ENCODE data around the gene WBP11.

The WBP11 gene

DNA sequence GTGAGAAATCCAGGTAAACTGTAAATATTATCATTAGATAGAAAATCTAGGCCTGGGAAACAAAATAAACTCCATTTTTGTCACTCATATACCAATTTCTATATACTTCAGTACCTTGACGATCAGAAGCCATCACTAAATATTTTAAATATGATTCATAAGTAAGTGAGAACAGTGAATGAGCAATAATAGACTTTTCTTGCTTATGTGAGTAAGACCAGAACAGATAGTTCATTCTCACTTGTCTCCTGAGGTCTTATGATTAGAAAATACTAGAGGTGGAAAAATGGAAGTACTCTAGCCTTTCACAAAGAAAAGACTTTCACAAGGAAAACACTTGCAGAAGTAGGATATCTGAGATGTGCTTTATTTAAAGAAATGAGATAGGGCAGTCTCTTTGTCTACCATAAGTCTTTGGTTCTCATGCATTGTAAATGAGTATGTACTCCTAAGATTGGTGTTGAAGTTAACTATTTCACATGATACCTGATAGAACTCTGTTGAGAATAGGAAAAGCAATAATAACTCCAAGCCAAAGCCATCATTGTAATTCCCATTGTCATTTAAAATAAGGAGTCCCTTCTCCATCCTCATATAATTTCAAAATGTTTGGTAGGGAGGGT is 20.8 kb upstream of the WBP11 start:
- no peak for DNase-seq

DNA sequence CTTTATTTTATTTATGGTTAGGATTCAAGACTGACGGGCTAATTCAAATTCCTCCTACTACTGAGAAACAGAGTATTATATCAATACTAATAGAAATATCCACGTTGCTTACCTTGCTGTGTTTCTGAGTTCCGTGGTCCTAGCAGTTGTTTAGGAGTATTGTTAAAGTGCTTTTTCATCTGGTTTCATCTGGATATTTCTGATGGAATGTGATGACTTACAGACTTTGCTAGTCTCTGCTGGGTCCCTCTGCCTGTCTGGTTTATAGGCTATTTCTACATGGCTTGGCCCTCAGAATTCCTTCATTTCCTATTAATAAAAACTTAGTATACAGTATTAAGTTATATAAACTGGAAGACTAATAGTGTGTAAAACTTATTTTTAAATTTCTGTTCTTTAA is 10.7 kb upstream of the WBP11 start, which contains the start of gene SMCO3:
SMCO3 (minus strand) TSS at position 169 of the 400 bp plus-strand sequence. CDS start 7,502 bp downstream, outside the sequence.
- no peak for DNase-seq

DNA sequence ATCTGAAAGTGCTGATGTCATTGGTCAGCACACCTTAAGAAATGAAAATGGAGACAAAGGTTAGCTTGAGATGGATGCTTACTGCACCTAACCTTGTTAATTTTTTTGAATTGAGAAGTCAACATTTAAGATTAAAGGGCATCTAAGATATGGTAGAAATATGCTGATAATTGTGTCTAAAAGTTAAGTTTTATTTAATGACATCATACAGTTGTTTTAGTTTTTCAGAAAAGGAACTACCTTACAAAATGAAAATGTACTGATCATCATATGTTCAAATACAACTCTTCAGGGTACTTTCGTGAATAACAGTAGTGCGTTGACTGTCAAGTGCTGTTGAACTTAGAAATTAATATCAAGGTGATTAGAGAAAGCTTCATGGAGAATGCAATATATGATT is 8.2 kb upstream of the WBP11 start:
- DNase-seq, result no peak

DNA sequence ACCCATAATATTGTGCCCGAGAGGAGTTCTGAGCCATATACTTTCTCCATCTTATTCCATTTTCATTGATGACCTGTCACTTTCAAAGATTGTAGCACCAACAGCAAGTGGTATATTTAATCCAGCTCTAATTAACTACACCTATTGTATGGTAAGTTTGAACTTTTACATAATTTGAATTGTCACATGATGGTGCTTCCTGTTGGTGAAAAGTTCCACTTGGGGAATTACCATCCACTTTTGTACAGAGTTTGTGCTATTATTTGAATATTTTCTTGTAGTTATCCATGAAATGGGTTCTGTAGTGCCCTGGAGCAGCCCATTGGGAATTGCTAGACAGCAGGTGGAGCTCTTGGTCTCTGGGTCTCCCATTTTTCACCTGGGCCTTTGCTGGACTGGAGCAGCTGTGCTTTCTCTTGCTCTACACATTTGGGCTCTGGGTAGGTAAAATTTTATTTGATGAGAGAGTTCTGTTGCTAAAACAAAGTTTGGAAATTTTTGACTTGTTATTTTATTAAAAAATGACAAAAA is 7.7 kb upstream of the WBP11 start:
- no peak for DNase-seq

DNA sequence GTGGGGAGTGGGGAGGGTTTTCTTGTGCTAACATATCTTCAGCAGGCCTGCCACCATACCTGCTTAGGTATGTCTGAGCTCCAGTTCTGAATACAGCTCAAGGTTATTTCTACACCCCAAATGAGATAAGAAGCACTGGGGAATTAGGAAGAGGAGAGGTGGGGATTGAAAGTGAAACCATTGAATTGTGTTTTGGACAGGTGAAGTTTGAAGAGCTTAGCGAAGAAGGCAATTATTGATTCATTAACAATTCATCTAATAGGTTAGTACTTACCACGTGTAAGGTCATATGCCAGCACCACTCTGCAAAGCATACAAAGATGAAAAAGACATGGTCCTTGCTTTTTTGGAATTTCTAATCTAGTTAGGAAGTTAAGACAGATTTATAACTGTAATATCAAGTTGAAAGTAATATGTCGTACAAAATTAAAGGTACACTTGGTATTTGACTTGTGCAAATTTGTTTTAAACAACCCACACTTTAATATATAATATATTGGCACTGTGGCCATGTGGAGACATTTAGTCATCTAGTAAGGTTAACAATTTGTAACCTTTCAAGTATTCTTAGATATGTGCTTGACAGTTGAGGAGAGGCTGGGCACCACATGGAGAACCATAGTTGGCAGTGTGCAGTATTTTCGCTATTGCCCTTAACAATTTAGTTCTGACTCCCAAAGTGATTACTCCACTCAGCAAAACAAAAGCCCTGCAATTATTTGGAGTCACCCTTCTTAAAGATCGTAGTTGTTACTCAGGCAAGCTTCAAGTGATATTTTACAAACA is 7.1 kb upstream of the WBP11 start:
- DNase-seq, result no peak

DNA sequence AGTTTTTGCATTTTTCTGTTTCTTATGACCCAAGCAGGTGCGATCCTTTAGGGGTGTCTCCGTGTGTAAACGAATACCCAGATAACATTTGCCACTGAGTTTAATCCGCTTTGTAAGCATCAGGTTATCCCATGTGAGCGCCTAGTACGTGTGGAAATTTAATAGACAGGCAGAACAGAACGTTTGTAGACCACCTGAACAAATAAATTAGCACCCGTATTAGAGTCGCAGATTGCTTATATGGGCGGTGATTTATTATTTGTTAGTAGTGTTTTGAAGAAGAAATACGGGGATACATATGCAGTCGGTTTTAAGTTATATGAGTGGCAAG is 517 bp upstream of the WBP11 start:
- DNase-seq, result no peak

DNA sequence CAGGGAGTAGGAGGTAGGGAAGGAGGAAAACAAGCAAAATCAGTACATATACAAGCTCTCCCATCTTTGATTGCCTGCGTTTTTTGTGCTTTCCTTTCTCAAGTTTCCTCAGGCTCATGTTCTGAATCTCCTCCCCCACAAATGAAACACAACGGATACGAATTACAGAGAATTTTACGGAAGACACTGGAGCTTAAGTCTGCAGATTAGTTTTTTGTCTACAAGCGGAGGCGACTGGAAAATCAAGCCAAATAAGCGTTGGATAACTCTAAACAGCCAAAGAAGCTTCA is 612 bp downstream of the WBP11 start:
- no peak for DNase-seq

DNA sequence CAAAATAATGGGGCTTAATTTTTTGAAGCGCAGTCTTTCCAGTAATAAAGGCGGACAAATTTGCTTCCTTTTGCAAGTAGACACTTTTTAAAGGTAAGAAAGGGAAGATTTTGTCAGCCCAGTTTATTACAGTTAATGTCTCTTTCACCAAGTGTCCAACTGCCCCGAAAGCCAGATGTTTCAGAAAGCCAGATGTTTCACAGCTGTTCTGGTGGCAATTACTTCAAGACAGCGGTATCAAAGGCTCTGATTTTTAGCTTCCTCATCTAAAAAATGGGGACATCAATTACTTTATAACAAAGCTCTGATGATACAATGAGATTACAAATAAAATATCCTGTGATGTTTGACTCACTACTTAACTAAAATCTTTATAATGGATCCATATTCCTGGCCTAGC is 1.0 kb downstream of the WBP11 start:
- DNase-seq, result no peak

DNA sequence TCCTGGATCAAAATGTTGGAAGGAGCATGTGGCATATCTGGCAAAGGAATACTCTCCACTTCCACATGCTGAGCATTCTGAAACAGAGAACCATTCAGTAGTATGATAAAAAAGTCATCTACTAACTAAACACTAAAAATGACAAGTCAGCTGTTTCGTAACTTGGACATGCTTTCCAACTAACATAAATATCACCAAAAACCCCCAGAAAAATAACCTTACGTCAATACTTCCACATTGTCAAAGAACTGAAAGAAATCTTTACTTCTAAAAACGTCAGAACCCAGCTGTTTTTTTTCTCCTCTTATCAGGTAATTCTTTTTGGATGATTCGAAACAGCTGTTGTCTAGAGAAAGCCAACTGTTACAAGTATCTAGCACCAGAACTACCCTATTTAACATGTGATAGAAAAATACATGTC is 8.2 kb downstream of the WBP11 start:
- no peak for DNase-seq

DNA sequence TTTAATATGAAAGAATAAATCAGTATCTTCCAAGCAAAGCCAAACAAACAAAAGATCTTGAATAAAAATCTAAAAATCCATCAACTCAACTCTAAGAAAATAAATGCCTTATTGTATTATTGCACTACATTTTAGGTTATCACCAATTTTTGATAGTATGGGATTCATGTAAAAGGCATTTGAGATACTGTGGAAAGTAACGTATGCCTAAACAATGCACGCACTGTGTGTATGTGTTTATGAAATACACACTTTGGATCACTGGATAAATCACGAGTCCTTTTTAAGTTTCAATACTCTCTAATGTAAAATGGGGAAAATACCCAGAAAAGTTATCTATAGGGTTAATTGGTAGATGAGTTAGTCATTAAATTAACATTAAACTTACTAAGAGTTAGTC is 17.7 kb downstream of the WBP11 start:
- no peak for DNase-seq

DNA sequence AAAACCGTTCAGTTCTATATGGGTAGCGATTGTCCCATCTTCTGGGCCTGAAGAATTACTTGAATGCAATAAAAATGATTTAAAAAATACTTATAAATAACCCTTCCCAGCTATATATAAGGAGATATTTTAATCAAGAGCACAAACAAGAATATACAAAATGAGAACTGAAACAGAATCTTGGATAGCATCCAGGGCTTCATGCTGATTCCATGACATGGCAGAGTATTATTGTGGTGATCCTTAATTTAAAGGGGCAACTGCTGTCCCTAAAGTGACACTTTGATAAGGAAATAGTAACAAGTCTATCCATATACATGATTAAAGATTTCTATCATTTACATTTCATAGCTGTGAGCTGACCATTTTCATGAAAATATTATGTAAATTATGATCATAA is 18.8 kb downstream of the WBP11 start:
- DNase-seq, result no peak

DNA sequence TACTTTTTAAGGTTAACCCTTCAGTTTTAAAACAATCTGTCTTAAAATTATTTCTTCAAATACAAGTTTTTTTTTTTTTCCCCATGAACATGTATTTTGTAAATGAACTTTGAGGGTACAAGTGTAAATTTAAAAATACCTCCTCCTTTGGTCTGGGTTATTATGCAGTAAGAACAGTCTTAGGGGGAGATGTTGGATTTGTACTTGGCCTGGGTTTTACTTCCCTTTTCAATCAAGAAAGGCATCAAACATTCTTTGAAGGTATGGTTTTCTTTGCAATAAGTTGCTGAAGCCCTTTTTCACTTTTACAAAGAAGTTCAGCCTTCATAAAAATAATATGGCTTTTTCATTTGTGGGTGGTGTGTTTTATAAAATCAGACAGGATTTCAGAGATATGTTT is 20.5 kb downstream of the WBP11 start:
- DNase-seq, result no peak

DNA sequence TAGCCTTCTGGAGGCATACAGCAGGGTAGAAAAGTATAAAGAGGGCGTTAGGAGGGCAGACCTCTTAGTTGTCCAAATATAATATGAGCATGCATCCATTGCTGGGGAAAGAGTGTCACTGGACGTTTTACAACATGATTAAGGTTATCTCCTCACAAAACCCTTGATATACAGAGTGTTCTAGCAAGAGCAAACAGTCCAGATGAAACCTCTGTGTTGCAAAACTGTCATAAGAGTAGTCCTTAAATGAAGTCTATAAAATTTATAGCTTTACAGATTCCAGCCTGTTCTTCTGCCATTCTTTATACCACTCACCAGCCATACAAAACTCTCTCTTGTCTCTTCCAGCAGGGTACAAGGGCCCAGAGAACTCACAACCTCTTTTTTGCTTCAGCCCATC is 21.7 kb downstream of the WBP11 start:
- no peak for DNase-seq

DNA sequence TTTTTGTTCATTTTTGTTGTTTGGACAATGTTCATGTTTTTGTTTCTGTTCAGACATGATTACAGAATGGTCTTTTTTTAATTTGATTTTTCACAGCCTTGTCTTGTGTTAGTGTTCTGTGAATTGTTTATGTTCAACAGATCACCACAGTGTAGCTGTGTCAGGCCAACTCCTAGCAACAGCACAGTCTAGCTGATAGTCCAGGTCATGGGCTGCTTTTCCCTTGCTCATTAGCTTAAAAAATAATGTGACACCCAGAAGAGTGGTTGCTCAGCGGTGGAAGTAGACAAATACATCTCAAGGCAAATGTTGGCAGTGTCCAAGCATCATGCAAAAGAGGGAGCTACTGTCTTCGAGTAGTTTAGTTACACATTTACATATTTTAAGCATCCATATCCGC is 22.4 kb downstream of the WBP11 start:
- no peak for DNase-seq

DNA sequence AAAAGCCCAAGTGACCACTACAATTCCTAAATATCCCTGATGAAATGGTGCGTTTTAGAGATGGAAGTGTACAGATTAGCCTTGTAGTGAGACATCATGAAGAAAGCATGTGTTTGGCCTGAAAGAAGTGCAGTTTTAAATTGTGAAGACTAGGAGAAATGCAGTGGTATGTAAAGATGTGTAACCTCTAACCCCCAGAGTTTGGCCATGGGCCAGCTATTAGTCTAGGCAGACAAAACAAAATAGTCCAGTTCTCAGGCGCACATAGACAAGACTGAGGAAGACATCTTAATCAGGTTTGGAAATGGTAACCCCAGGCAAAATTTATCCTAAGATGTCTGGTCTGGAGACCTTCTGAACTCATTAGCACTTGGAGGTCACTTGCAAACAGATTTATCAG is 23.4 kb downstream of the WBP11 start:
- no peak for DNase-seq

DNA sequence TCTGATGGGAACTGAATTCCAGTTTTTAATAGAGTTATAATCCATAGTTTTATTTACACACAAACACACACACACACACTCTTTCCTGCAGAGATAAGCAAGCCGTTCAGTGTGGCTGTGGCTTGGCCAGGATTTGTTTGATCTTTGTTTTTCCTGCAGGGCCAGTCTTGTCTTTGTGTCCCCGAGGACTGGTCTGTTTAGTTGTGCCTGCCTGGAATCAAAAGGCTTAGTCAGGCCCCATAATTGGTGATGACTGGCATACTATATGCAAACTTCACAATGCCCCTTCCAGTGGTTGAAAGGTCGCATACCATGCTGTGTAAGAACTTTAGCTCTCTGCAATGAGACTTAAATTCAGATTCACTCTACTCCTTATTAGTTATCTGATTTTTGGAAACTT is 26.0 kb downstream of the WBP11 start:
- DNase-seq, result no peak

DNA sequence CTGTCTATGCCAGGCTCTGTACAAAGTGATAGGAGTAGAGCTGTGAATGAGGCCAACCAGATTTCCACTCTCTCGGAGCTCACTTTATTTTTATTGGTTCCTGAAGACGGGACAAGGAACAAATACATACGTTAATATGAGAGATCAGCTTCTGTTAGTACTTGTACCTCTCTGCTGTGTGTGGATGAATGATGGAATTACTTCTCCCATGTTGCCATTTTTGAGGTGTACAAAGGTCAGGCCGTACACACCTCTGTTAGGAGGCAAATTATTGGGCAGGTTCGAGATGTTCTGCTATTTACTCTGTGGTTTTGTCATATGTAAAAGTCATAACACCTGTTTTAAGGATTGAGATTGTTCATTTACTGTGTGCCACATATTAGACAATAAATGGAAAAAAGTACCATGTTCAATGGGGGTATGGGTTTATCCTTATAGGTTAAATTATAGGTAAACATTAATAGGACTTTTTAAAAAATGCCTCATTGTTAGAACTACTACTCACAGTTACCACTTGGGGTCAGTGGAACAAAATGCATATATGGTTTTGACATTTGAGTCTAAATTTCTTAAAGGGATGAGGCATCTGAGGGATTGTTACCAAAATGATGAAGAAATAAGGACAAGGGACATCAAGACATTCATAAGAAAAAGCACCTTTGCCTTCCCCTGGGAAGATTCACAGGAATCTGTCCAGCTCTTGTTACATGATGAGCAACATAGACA is 26.9 kb downstream of the WBP11 start:
- DNase-seq, result no peak

DNA sequence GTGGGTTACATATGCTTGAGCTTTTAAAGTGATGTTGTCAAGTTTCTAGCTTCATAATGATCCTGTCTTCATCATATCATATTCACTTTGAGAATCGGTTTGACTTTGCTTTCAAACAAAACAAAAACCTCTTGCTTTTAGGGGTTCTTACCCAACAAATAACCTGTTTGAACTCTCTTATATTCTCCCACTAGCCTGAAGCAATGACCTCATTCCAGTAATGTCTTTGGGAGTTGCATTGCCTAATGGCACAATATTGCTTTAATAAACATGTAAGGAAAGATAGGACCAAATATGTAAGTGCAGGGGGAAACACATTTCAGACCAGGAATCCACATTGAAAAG is 27.7 kb downstream of the WBP11 start:
- DNase-seq, result no peak

DNA sequence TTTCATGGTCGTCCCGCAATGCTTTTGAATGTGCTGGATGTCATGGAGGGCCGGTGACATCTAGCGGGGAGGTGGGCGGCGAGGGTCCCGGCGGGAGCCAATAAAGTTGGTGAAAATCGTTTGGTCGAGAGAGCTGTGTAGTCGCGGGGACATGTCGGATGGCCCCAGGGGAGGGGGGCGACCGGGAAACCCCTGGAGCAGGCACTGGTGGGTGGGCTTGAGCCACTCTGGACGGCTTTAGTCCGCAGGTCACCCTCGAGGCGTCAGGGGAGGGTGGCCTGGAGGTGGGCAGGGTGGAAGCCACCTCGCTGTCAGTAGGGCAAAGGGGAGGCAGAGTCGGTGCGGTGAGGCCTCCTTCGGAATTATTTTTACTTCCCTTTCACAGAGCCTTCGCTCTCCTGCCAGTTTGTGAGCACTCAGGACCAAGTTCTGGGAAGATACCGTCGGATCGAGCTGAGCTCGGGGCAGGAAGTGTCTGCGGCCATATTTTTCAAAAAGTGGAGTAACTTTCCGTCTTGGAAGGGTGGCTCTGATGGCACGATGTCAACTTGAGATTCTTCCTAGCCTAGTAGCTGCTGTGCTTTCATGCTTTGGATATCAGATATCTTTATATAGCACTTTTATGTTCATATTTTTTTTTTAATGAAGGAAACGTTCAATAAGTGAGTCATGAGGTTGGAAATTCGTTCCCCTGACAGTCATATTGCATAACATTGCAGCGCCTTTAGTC is 28.2 kb downstream of the WBP11 start:
- DNase-seq, result peak; percentile 8

DNA sequence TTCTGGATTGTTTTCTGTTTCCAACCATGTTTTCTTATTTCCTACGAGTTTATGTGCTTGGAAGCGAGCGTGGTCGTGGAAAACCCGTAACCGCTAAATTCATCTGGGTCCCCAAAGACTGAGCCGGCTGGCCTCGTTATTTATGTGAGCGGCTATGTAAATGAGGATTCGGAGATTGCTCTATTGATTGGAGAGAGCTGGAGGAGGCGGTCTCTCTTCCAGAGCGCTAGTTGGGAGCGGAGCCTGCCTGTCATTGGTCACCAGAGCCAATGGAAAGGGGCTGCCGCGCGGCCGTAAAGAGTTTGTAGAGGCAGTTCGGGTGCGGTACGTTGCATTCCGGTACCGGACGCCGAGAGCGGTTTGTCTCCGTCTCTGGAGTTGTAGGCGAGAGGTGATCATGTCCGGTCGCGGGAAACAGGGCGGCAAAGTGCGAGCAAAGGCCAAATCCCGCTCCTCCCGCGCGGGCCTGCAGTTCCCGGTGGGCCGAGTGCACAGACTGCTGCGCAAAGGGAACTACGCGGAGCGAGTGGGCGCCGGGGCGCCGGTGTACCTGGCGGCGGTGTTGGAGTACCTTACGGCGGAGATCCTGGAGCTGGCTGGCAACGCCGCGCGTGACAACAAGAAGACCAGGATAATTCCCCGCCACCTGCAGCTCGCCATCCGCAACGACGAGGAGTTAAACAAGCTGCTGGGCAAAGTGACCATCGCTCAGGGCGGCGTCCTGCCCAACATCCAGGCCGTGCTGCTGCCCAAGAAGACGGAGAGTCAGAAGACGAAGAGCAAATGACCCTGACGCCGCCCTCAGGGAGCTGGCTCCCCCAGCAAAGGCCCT is 29.0 kb downstream of the WBP11 start:
- peak; percentile 91 for DNase-seq

DNA sequence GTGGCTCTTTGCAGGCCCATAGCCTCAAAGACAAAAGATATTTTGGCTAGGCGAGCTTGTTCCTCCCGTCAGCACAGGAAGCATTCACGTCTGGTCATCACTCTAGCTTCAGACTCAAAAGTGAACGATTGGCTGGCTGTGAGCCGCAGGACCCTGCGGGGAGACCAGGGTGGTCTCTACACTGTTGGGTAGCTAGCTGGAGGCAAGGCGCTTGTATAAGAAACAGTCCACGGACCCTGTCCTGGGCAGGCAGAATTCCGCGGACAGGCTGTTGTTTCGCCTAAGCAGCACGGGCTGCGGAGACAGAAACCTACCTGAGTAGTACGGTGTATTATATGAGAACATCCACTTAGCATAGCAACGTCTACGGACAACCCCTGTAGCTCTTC is 29.6 kb downstream of the WBP11 start:
- no peak for DNase-seq

DNA sequence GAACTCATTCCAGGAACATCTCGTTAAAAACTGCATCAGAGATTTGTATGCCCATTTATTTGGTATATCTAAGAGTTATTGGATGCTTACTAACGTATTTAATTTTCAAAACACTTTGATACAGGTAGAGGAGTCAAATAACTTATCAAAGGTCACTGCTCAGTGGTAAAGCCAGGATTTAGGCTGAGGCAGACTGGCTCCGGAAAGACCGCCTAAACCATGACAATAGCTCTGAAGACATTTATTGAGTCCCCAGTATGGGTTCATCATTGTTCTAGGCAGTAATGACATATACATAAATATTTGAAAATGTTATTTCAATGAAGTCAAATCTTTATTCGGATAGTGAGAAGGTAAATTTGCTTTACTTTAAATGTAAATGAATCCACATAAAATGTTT is 30.3 kb downstream of the WBP11 start:
- DNase-seq, result no peak
